ENCODE data around the gene GRK6.

DNA sequence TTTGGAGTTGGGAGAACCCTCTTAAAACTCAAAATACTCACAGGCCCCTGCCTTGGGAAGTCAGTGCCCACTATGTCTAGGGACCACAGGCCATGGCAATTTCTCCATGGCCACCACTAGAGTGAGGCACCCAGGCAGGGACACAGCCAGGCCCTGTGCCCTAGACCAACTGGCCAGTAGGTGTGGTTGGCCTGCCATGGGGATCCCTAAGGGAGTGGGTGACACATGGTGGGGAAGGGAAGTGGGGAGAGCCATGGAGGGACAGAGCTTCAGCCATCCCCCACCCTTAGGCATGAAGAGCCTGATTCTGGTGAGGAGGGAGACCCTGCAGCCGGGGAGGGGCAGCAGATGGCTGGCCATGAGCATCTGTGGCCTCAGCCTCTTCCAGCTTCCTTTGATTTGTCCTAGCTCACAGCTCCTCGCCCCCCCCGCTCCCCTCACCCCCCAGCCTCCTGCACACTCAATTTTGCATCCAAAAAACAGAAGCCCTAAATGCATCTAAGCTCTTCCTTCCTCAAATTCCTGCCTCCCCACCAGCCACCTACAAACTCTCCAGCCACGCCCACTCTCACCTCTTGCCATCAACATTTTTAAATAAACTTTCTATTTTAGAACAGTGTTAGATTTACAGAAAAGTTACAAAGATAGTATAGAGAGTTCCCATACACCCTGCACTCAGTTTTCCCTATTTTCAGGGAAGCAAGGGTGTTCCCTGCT lies 48.5 kb downstream of the GRK6 start:
- no peak for TF ChIP-seq POLR2A (IDR thresholded peaks at IDR 0.05)
- TF ChIP-seq, protein P1, sequence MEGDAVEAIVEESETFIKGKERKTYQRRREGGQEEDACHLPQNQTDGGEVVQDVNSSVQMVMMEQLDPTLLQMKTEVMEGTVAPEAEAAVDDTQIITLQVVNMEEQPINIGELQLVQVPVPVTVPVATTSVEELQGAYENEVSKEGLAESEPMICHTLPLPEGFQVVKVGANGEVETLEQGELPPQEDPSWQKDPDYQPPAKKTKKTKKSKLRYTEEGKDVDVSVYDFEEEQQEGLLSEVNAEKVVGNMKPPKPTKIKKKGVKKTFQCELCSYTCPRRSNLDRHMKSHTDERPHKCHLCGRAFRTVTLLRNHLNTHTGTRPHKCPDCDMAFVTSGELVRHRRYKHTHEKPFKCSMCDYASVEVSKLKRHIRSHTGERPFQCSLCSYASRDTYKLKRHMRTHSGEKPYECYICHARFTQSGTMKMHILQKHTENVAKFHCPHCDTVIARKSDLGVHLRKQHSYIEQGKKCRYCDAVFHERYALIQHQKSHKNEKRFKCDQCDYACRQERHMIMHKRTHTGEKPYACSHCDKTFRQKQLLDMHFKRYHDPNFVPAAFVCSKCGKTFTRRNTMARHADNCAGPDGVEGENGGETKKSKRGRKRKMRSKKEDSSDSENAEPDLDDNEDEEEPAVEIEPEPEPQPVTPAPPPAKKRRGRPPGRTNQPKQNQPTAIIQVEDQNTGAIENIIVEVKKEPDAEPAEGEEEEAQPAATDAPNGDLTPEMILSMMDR (IDR thresholded peaks at IDR 0.05): no peak
